ENCODE measurements around the gene CATSPER4. TPM values are rescaled to one million over a fixed set of nuclear protein-coding genes. Genes with fewer than 3 reads are reported as not detected.

CATSPER4 gene
- total RNA-seq, 1 experiment from 2014 or later: not detected

DNA sequence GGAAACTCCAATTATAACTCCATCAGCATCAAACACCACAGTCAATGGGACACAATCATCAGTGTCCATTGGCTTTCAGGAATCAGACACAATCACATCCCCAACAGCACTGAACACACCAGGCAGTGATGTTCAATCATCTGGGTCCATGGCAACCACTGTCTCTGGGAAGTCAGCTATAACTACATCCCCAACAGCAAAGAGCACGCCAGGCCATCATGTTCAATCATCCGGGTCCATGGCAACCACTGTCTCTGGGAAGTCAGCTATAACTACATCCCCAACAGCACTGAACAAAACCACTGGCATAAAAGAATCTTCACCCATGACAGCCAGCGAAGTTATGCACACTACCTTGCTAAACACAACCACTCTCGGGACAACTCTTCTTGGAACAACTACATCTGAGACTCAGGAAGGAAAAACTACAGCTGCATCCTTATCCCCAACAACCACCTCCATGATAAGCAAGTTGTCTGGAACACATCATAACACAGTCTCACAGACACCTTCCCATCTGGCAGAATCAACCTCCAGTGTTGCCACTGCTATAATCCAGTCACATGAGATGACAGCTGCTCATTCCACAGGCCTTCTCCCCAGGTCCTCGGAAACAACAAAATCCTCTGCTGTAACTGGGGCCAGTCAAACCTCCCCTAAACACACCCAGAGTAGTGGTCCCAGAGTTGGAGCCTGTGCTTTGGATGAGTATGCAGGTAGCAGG, 19.9 kb downstream of the CATSPER4 start:
- TF ChIP-seq, protein P1, sequence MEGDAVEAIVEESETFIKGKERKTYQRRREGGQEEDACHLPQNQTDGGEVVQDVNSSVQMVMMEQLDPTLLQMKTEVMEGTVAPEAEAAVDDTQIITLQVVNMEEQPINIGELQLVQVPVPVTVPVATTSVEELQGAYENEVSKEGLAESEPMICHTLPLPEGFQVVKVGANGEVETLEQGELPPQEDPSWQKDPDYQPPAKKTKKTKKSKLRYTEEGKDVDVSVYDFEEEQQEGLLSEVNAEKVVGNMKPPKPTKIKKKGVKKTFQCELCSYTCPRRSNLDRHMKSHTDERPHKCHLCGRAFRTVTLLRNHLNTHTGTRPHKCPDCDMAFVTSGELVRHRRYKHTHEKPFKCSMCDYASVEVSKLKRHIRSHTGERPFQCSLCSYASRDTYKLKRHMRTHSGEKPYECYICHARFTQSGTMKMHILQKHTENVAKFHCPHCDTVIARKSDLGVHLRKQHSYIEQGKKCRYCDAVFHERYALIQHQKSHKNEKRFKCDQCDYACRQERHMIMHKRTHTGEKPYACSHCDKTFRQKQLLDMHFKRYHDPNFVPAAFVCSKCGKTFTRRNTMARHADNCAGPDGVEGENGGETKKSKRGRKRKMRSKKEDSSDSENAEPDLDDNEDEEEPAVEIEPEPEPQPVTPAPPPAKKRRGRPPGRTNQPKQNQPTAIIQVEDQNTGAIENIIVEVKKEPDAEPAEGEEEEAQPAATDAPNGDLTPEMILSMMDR (conservative IDR thresholded peaks at IDR 0.05): no peak
- no peaks in the 10 kb centered on the region for H4K20me1 ChIP-seq (ENCODE audit: control insufficient read depth, insufficient read depth, insufficient read length)
- H3K18ac ChIP-seq (ENCODE audit: insufficient read length, low read depth, low read length): no peak overlapping the region
- no peak overlapping the region for H3K27ac ChIP-seq (ENCODE audit: insufficient read length, low read depth, low read length)
- no peaks in the 10 kb centered on the region for H3K4me1 ChIP-seq (ENCODE audit: insufficient read depth, low read length)
- no peak overlapping the region for H3K27ac Mint-ChIP-seq
- H3K36me3 Mint-ChIP-seq (ENCODE audit: insufficient read depth in 1 of 3, low read depth in 3 of 3): no peaks in the 10 kb centered on the region
- H2AFZ ChIP-seq (ENCODE audit: low read length): no peak overlapping the region
- H3K4me1 Mint-ChIP-seq: no peaks in the 10 kb centered on the region
- no peak overlapping the region for H3K4me3 Mint-ChIP-seq
- H3K27me3 ChIP-seq (ENCODE audit: insufficient read depth, low read length): no peaks in the 10 kb centered on the region
- no peak overlapping the region for H2BK12ac ChIP-seq (ENCODE audit: insufficient read length, low read depth, low read length)
- H3T11ph ChIP-seq (ENCODE audit: low read length): no peak overlapping the region
- WGBS (ENCODE audit: extremely low coverage, insufficient read length, low lambda C conversion rate): no CpG with 5 or more reads among the region's 5 CpGs
- no peaks in the 10 kb centered on the region for H3K79me1 ChIP-seq (ENCODE audit: insufficient read depth, low read depth, low read length, poor library complexity, severe bottlenecking)
- no peak overlapping the region for H2BK120ac ChIP-seq (ENCODE audit: low read depth, low read length, poor library complexity, severe bottlenecking)
- no peak overlapping the region for H4K91ac ChIP-seq (ENCODE audit: insufficient read length, low read depth, low read length)
- no peak overlapping the region for H3K23ac ChIP-seq (ENCODE audit: insufficient read length, low read depth, low read length)
- H3K56ac ChIP-seq (ENCODE audit: insufficient read length, low read depth, low read length): no peak overlapping the region
- peaks cover 5% of the 10 kb centered on the region for H3K27me3 Mint-ChIP-seq (ENCODE audit: low read depth)
- H3K4ac ChIP-seq (ENCODE audit: low read depth, low read length): no peak overlapping the region
- H3K23me2 ChIP-seq (ENCODE audit: insufficient read length, low read depth, low read length, poor library complexity, severe bottlenecking): no peaks in the 10 kb centered on the region
- no peaks in the 10 kb centered on the region for H3K9me3 ChIP-seq (ENCODE audit: control insufficient read depth, low read depth, low read length)
- H3K9ac ChIP-seq (ENCODE audit: extremely low read depth, insufficient read length, low read length): no peak overlapping the region
- H2BK5ac ChIP-seq (ENCODE audit: insufficient read length, low read length): no peak overlapping the region
- H3K4me2 ChIP-seq (ENCODE audit: insufficient read depth, insufficient read length, low read length): no peak overlapping the region
- no peak for DNase-seq
- no peak overlapping the region for H3K14ac ChIP-seq (ENCODE audit: insufficient read depth, low read length)
- no peak overlapping the region for H4K8ac ChIP-seq (replicated peaks; ENCODE audit: insufficient read length, low read depth, low read length)
- H4K5ac ChIP-seq (ENCODE audit: insufficient read length, low read depth, low read length): no peak overlapping the region
- no peak overlapping the region for H2AK5ac ChIP-seq (ENCODE audit: insufficient read length, low read length)
- no peaks in the 10 kb centered on the region for H3K79me2 ChIP-seq (ENCODE audit: insufficient read depth, low read length)
- no peak overlapping the region for H2BK20ac ChIP-seq (ENCODE audit: low read depth, low read length, poor library complexity, severe bottlenecking)
- H2BK15ac ChIP-seq (ENCODE audit: low read depth, low read length): no peak overlapping the region
- H3K9me3 Mint-ChIP-seq: no peaks in the 10 kb centered on the region
